ENCODE measurements around the gene MSLN. TPM values are rescaled to one million over a fixed set of nuclear protein-coding genes. Genes with fewer than 3 reads are reported as not detected.

Gene MSLN
- total RNA-seq = not detected in 2 replicates
- polyA plus RNA-seq = not detected in 2 replicates
- polyA plus RNA-seq (2011; cell fraction: cytosol; rRNA removed) = not detected in 2 replicates
- not detected in 2 replicates for polyA plus RNA-seq (2011; cell fraction: nucleus; rRNA removed)
- polyA plus RNA-seq (2012) = not detected in 2 replicates
- polyA minus RNA-seq = not detected in 2 replicates
- polyA minus RNA-seq (2011; cell fraction: cytosol; rRNA and poly(A)+ RNA removed) = 15.3 TPM
- 0.43 and 0.58 TPM in 2 replicates for polyA minus RNA-seq (2011; cell fraction: nucleus; rRNA and poly(A)+ RNA removed)
- Bru-seq, nascent RNA = not detected
- BruChase-seq, experiment 1, labeled RNA remaining after a 6-hour chase = not detected
- BruChase-seq, experiment 2, labeled RNA remaining after a 2-hour chase = not detected
- long read RNA-seq = 0 reads

- Histone ChIP-seq H3K4me3 (replicated peaks in 1 of 3; ENCODE audit: insufficient read depth in 1 of 3, low read depth in 1 of 3, low read length in 3 of 3) (no peak within 1 kb of the TSS), H3K36me3 (ENCODE audit: control insufficient read depth in 2 of 2, extremely low read depth in 1 of 2, insufficient read depth in 2 of 2, low read length in 2 of 2) (no peaks in the 10 kb centered on the region), H3K27ac (ENCODE audit: insufficient read depth, low read depth, low read length) (no peak within 1 kb of the TSS), H3K79me2 (ENCODE audit: control insufficient read depth, insufficient read depth, low read length) (no peaks in the 10 kb centered on the region), H3K9me3 (replicated peaks; ENCODE audit: control insufficient read depth, insufficient read depth, low read length) (no peaks in the 10 kb centered on the region), H3K27me3 (ENCODE audit: control insufficient read depth in 2 of 2, insufficient read depth in 2 of 2, low read length in 2 of 2) (peaks cover 0 to 1% of the 10 kb centered on the region in 2 experiments), H3K9ac (replicated peaks; ENCODE audit: extremely low read depth, insufficient read depth, low read length) (no peak within 1 kb of the TSS), H3K4me1 (ENCODE audit: control insufficient read depth, extremely low read depth, insufficient read depth, low read length) (no peaks in the 10 kb centered on the region), H2AFZ (ENCODE audit: low read depth, low read length) (no peak within 1 kb of the TSS), H4K20me1 (replicated peaks; ENCODE audit: control insufficient read depth, extremely low read depth, insufficient read depth, low read length) (no peaks in the 10 kb centered on the region), H3K4me2 (ENCODE audit: insufficient read depth, low read length) (no peak within 1 kb of the TSS), H3K9me1 (replicated peaks; ENCODE audit: control insufficient read depth, extremely low read depth, insufficient read depth, low read length) (no peaks in the 10 kb centered on the region)
- no peak for FAIRE-seq
- ChIA-PET CTCF (interaction anchor here (1.0 to 1.3 kb wide), 2 partner anchors 12 to 28 kb away, joined by 3 to 4 read pairs; no protein-coding TSS in a partner anchor), POLR2A (no interaction called here)
- TF ChIP-seq MYC (IDR thresholded peaks at IDR 0.05; ENCODE audit: low read depth, low read length) = no peak
- TF ChIP-seq FOS (IDR thresholded peaks at IDR 0.05; ENCODE audit: borderline replicate concordance, insufficient read depth, low read length) = no peak
- TF ChIP-seq CTCF (IDR thresholded peaks at IDR 0.05; ENCODE audit: extremely low read depth in 1 of 2, insufficient read depth in 1 of 2, low read depth in 1 of 2, low read length in 2 of 2) = no peak
- TF ChIP-seq EZH2 (IDR thresholded peaks at IDR 0.05; ENCODE audit: borderline replicate concordance, low read depth, low read length, severe bottlenecking) = no peak
- TF ChIP-seq JUN (IDR thresholded peaks at IDR 0.05; ENCODE audit: borderline replicate concordance, insufficient read depth, insufficient read length, low read depth) = no peak
- TF ChIP-seq, protein P1, sequence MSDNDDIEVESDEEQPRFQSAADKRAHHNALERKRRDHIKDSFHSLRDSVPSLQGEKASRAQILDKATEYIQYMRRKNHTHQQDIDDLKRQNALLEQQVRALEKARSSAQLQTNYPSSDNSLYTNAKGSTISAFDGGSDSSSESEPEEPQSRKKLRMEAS (IDR thresholded peaks at IDR 0.05; ENCODE audit: insufficient read depth, insufficient read length) = no peak
- no peak for TF ChIP-seq GATA2 (IDR thresholded peaks at IDR 0.05; ENCODE audit: insufficient read depth, insufficient read length, low read depth, low read length)
- TF ChIP-seq POLR2AphosphoS5 (IDR thresholded peaks at IDR 0.05; ENCODE audit: insufficient read depth, low read depth, low read length) = no peak
- no peak for TF ChIP-seq POLR2A (IDR thresholded peaks at IDR 0.05; ENCODE audit: low read depth, low read length)
- BruUV-seq (replicated peaks) = no TSS peak
- dilution Hi-C loops (cut with MboI; ENCODE audit: extremely low pct_ligation_motif_present, low sequenced_read_pairs) = no loop called here
- intact Hi-C loops (cut with micrococcal nuclease) = no loop called here
- no peak for DNase-seq (ENCODE audit: low read depth, low spot score)
These were observed at the start of gene MSLN for GRCh38 chr16:760545-761343. Gene MSLN (plus strand): TSS chr16:760734. CDS start chr16:762681, 1,947 bp downstream.

All from endothelial cell of umbilical vein (primary cell).